ENCODE data around the gene SMIM7.
A peak's percentile ranks its signal among the peaks of the same experiment; 100 is the strongest.

Gene SMIM7

GRCh38 chr19:16625163-16625958 is 34.6 kb downstream of the SMIM7 start:
- no peak for DNase-seq (ENCODE audit: low read depth)
- H3K4me3 ChIP-seq (ENCODE audit: low read depth, low read length), result no peak overlapping the region

GRCh38 chr19:16624236-16624635 is 35.7 kb downstream of the SMIM7 start:
- DNase-seq (ENCODE audit: low read depth), result no peak
- H3K4me3 ChIP-seq (ENCODE audit: low read depth, low read length), result no peak overlapping the region

DNA sequence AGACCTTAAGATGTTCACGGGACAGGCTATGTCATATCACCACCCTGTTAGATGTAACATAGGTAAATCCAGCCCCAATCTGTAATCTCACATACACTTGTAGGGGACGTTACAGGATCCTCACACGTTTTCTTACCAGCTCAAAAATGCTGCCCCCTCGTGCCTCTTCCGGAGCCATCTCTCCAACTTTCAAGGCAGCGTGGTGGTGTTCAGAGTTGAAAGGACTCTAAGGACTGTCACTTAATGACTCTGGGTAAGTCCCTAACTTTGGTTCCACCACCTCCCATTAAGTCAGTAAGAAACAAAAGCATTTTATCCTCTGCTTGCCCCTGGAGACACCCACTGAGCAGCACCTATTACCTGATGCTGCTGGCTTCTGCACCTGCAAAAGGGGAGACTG is 36.4 kb downstream of the SMIM7 start:
- no peak overlapping the region for H3K4me3 ChIP-seq (ENCODE audit: low read depth, low read length)
- DNase-seq (ENCODE audit: low read depth), result no peak

DNA sequence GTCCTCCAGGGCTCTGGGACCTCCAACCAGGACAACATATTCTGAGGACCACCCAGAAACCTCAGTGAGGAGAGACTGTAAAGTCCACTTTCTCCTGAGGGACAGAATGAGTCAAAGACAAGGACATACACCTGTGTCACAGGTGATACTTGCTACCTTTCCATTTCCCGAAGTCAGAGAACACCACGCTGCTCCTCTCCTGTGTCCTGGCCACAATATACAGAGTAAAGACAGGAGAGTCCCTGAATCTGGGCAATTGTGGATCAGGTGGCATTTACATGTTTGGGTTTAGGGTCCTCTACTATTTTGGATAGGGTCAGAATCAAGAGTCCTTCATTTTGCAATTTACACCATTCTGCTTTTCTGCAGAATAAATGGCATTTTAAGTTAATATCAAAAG is 36.9 kb downstream of the SMIM7 start:
- no peak for DNase-seq (ENCODE audit: low read depth)
- no peak overlapping the region for H3K4me3 ChIP-seq (ENCODE audit: low read depth, low read length)

- H3K4me3 ChIP-seq (ENCODE audit: low read depth, low read length), result no peak overlapping the region
- DNase-seq (ENCODE audit: low read depth), result no peak
Measured at GRCh38 chr19:16621165-16621800, 38.7 kb downstream of the SMIM7 start.

DNA sequence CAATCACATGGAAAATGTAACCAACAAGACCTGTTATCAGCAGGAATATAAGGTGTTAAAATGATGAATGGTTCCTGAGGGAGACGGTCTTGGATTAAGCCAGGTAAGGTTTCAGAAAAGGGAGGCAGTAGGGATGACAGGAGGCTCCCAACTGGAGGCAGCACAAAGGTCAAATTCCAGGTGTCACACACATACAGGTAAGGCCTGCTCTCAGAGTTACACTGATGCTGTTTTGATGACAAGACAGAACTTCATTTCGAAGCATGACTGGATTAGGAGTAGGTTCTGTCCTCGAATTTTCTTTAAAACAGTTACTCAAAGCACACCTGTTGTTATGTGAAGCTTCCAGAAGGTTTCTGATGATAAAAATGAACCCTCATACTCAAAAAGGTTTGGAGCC is 39.4 kb downstream of the SMIM7 start:
- no peak for DNase-seq (ENCODE audit: low read depth)
- H3K4me3 ChIP-seq (ENCODE audit: low read depth, low read length), result no peak overlapping the region

DNA sequence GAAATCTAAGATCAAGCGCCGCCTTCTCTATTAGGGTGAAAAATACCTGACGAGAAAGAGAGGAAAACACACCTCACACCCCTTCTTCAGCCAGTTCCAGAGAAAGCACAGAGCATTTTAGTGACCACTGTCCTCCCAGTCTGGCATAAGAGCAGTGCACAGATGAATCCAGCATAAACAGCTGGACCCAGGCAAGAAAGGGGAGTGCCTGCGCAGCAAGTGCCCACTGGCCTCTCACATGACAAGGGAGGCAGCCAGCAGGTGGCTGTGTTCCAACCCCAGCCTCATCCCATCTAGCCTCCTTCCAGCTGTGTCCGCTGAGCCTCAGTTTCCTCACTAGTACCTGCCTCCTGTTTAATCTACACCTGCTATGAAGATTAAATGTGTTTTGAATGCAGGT is 39.9 kb downstream of the SMIM7 start:
- no peak overlapping the region for H3K4me3 ChIP-seq (ENCODE audit: low read depth, low read length)
- no peak for DNase-seq (ENCODE audit: low read depth)

DNA sequence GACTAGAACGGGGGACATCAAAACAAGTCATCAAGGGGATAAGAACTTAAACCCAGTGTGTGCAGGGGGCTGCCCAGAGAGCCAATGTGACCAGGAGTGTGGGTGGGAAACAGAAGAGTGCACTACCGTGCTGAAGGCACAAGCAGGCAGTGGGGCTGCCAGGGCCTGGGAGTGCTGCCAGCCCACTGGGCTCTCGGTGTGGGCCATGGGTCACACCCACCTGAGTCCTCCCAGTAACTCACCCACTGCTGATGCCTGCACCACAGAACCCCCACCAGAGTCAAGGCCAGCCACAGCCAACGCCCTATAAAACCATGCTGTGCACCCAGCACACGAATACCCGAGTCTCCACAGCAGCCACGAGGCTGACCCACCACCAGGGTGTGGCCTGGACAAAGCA is 40.5 kb downstream of the SMIM7 start:
- DNase-seq (ENCODE audit: low read depth), result no peak
- no peak overlapping the region for H3K4me3 ChIP-seq (ENCODE audit: low read depth, low read length)

DNA sequence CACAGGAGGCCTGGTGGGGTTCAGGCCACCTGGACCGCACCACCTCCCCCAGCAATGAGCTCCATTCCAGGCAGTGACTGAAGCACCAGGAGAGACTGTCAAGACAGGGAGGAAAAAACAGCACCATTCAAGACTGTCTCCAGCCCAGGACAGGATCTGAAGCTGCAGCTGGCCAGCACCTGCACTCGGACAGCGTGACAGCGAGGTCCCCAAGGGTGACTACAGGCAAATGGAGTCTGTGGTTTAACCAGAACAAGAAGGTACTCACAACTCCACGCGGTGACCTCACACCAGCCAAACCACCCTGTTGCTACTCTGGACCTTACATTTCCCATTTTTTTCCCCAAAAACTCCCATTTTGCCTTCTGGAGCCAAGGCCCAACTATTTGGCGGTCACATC is 41.7 kb downstream of the SMIM7 start:
- no peak overlapping the region for H3K4me3 ChIP-seq (ENCODE audit: low read depth, low read length)
- no peak for DNase-seq (ENCODE audit: low read depth)

GRCh38 chr19:16615808-16616207 is 44.1 kb downstream of the SMIM7 start:
- H3K4me3 ChIP-seq (ENCODE audit: low read depth, low read length), result no peak overlapping the region
- DNase-seq (ENCODE audit: low read depth), result no peak

DNA sequence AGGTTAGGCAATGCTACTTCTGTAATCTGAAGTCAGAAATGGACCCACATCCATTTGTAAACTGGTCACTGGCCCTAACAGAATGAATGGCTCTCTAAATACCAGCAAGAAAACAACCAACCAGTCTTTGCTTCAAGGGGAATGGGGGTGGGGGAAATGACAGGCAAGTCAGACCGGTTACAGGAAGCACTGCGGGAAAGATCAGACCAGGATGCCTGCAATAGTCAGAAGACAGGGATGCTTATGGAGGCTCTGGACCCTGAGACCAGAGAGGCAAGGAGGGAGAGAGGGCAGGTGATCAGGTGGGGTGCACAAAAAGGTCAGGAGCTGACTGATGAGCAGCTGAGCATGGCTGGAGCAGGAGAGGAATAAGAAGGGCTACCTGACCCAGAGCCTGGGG is 45.0 kb downstream of the SMIM7 start:
- no peak for DNase-seq (ENCODE audit: low read depth)
- H3K4me3 ChIP-seq (ENCODE audit: low read depth, low read length), result no peak overlapping the region

DNA sequence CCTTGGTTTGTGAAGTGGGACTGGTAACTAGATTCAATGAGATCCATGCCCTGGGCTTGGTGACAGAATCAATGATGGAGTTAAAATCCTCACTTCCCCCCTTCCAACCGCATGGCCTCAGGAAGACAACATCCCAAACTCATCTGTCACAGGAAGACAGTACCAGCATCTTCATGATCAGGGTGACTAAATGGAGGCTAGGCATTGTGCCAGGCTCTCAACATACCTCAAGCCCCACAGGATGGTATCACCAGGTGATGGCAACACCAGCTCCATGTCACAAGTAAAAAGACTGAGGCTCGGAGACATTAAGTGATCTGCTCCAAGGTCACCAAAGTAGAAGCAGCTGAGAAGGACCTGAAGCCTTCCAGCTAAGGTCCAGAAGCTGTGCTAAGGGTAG is 46.1 kb downstream of the SMIM7 start:
- no peak overlapping the region for H3K4me3 ChIP-seq (ENCODE audit: low read depth, low read length)
- DNase-seq (ENCODE audit: low read depth), result no peak

GRCh38 chr19:16612636-16613035 is 47.3 kb downstream of the SMIM7 start:
- no peak for DNase-seq (ENCODE audit: low read depth)
- no peak overlapping the region for H3K4me3 ChIP-seq (ENCODE audit: low read depth, low read length)

DNA sequence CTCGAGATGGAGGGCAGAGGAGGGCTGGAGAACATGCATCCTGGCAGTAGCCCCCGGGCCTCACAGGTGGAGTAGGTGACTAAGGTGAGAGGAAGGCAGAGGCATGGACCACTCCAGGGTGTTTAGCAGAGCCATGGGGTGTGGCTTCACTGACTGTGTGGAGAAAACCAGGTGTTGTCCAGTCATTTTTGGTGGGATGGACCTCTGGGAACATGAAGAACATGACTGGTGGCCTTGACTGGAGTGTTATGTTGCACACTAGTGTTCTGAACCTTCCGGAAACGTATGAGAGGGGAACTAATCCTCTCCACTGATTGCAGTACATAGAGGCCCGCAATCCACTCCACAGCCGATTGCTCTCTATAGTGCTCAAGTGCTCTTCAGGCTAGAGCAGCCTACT is 48.8 kb downstream of the SMIM7 start:
- DNase-seq (ENCODE audit: low read depth), result no peak
- no peak overlapping the region for H3K4me3 ChIP-seq (ENCODE audit: low read depth, low read length)

DNA sequence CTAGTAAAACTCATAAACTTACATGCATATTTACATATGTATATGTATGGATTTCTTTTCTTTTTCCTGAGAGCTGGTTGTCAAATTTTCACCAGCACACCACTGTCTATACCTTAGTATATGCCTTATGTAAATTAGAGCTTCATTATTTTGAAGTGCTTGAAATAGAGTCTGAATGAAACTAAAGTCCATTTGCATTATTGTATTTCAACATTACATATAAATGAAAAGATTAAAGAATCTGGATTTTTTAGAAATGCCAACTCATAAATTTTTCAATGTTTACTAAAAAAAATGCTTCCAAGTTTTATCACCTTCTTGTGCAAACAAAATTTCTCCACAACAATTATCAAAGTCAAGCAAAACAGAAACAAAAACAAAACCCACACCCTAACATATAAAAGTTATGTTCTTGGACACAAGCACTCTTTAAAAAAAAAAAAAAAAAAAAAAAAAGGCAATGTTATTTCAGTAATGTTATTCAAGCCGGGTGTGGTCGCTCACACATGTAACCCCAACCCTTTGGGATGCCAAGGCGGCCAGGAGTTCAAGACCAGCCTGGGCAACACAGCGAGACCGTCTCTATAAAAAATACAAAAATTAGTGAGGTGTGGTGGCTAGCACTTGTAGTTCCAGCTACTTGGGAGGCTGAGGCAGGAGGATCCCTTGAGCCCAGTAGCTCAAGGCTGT is 50.3 kb downstream of the SMIM7 start:
- no peak for DNase-seq (ENCODE audit: low read depth)
- no peak overlapping the region for H3K4me3 ChIP-seq (ENCODE audit: low read depth, low read length)

GRCh38 chr19:16608290-16608739 is 51.6 kb downstream of the SMIM7 start:
- H3K4me3 ChIP-seq (ENCODE audit: low read depth, low read length), result no peak overlapping the region
- peak; percentile 89 for DNase-seq (ENCODE audit: low read depth)

GRCh38 chr19:16607819-16608218 is 52.1 kb downstream of the SMIM7 start:
- H3K4me3 ChIP-seq (ENCODE audit: low read depth, low read length), result no peak overlapping the region
- no peak for DNase-seq (ENCODE audit: low read depth)

DNA sequence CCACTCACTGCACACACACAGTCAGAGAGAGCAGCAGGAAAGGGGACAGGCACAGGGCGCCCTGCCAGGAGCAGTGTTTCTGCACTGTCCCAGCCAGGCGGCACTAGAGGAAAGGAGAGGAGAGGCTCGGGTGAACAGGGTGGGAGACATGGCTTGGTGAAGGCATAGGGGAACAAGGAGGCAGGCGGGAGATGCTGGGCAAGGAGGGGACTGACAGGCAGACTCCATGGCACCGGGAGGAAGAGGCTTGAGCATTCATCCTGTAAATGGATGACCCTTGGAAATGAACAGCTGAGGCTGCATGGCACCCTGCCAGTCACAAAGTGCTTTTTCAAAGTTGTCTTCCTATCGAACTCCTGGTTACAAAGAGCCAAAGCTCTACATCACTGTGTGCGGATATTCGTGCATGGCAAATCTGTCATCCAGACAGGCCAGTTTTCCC is 54.4 kb downstream of the SMIM7 start:
- no peak for DNase-seq (ENCODE audit: low read depth)
- no peak overlapping the region for H3K4me3 ChIP-seq (ENCODE audit: low read depth, low read length)

- no peak for DNase-seq (ENCODE audit: low read depth)
Measured at GRCh38 chr19:16605115-16605514, 54.8 kb downstream of the SMIM7 start.

DNA sequence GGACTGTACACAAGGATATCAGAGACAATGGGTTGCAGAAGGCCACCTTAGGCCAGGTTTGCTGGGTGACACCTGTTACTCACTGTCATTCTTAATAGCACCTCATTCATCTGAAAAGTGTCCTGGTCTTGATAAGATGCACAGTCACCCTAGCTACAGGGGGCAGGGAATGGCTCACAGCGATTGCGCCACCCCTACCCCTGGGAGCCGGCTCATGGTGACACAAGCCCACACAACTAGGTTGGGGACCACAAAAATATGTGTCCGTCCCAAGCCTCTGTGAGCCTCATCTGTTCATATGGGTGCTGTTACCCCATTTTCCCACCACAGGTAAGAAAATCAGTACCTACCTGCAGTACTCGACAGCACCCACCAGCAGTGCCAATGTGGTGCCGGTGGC is 55.3 kb downstream of the SMIM7 start:
- no peak for DNase-seq (ENCODE audit: low read depth)
- no peak overlapping the region for H3K4me3 ChIP-seq (ENCODE audit: low read depth, low read length)

More at GRCh38 chr19:16605115-16605514, 54.8 kb downstream of the SMIM7 start:
- no peak overlapping the region for H3K4me3 ChIP-seq (ENCODE audit: low read depth, low read length)

- no peak for DNase-seq (ENCODE audit: low read depth)
- no peak overlapping the region for H3K4me3 ChIP-seq (ENCODE audit: low read depth, low read length)
Measured at GRCh38 chr19:16603090-16603489, 56.9 kb downstream of the SMIM7 start.

All from skeletal muscle cell (primary cell).